Esophagus muscularis mucosa (tissue), 4 donors: ENCODE results near the gene HYDIN.

Source experiments
- CTCF ChIP-seq, 3 experiments: fragments of 200-600 bp in 2 of 3; fragments of 450-650 bp in 1 of 3; sonication (generic) in 2 of 3; IDR thresholded peaks; one replicate each; pipeline ENCODE4 v1.5.1; 2017 to 2019; ENCODE audit warnings: antibody characterized with exemption in 3 of 3, mild to moderate bottlenecking in 2 of 3, moderate library complexity in 1 of 3
- EP300 ChIP-seq: sonication (generic); formaldehyde crosslinking; IDR thresholded peaks from one replicate; pipeline ENCODE4 v1.6.1; 2017; ENCODE audit warnings: antibody characterized with exemption
- POLR2A ChIP-seq: fragments of 450-650 bp; IDR thresholded peaks from one replicate; pipeline ENCODE4 v1.6.1; 2017; ENCODE audit warnings: antibody characterized with exemption, moderate library complexity, mild to moderate bottlenecking, low read depth
- POLR2AphosphoS5 ChIP-seq, 2 donors: sonication (generic); formaldehyde crosslinking; IDR thresholded peaks; one replicate each; pipeline ENCODE4 v1.6.1; 2017; ENCODE audit warnings: antibody characterized with exemption in 2 of 2

- no peak for TF ChIP-seq POLR2AphosphoS5 (IDR thresholded peaks at IDR 0.05)
- no peak for TF ChIP-seq CTCF (IDR thresholded peaks at IDR 0.05)
- no peak for TF ChIP-seq POLR2A
- no peak for TF ChIP-seq EP300
Measured at GRCh38 chr16:70804734-70805169, 425.8 kb downstream of the HYDIN start.
